GM12874 (cell line): Measurements from ENCODE around the gene UGT2B15.

Source experiments
- TF ChIP-seq, protein P1 (sequence below): IDR thresholded peaks from 2 replicates; pipeline ENCODE4 v1.5.1; 2011; ENCODE audit warnings: low read depth, mild to moderate bottlenecking, control low read depth, low read length, moderate library complexity; ENCODE audit not compliant: insufficient read depth

The UGT2B15 gene

GRCh38 chr4:68599150-68599549 is 71.3 kb downstream of the UGT2B15 start:
- TF ChIP-seq, protein P1, sequence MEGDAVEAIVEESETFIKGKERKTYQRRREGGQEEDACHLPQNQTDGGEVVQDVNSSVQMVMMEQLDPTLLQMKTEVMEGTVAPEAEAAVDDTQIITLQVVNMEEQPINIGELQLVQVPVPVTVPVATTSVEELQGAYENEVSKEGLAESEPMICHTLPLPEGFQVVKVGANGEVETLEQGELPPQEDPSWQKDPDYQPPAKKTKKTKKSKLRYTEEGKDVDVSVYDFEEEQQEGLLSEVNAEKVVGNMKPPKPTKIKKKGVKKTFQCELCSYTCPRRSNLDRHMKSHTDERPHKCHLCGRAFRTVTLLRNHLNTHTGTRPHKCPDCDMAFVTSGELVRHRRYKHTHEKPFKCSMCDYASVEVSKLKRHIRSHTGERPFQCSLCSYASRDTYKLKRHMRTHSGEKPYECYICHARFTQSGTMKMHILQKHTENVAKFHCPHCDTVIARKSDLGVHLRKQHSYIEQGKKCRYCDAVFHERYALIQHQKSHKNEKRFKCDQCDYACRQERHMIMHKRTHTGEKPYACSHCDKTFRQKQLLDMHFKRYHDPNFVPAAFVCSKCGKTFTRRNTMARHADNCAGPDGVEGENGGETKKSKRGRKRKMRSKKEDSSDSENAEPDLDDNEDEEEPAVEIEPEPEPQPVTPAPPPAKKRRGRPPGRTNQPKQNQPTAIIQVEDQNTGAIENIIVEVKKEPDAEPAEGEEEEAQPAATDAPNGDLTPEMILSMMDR: no peak

- TF ChIP-seq, protein P1: no peak
Observed at GRCh38 chr4:68597482-68597881, 73.0 kb downstream of the UGT2B15 start.
